ENCODE data around the gene NXPH4.

Gene NXPH4

GRCh38 chr12:57195611-57196371 lies 20.8 kb upstream of the NXPH4 start:
- TF ChIP-seq, protein P1, sequence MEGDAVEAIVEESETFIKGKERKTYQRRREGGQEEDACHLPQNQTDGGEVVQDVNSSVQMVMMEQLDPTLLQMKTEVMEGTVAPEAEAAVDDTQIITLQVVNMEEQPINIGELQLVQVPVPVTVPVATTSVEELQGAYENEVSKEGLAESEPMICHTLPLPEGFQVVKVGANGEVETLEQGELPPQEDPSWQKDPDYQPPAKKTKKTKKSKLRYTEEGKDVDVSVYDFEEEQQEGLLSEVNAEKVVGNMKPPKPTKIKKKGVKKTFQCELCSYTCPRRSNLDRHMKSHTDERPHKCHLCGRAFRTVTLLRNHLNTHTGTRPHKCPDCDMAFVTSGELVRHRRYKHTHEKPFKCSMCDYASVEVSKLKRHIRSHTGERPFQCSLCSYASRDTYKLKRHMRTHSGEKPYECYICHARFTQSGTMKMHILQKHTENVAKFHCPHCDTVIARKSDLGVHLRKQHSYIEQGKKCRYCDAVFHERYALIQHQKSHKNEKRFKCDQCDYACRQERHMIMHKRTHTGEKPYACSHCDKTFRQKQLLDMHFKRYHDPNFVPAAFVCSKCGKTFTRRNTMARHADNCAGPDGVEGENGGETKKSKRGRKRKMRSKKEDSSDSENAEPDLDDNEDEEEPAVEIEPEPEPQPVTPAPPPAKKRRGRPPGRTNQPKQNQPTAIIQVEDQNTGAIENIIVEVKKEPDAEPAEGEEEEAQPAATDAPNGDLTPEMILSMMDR (IDR thresholded peaks at IDR 0.05; ENCODE audit: control insufficient read depth, extremely low read depth, insufficient read depth) = no peak
- DNase-seq (ENCODE audit: low read depth) = no peak

GRCh38 chr12:57196439-57196838 lies 20.2 kb upstream of the NXPH4 start:
- DNase-seq (ENCODE audit: low read depth) = no peak
- TF ChIP-seq, protein P1 (IDR thresholded peaks at IDR 0.05; ENCODE audit: control insufficient read depth, extremely low read depth, insufficient read depth) = no peak
- no peak overlapping the region for H3K4me3 ChIP-seq (ENCODE audit: low read depth, low read length)

More at GRCh38 chr12:57195611-57196371, 20.8 kb upstream of the NXPH4 start:
- no peak overlapping the region for H3K4me3 ChIP-seq (ENCODE audit: low read depth, low read length)

- no peak overlapping the region for H3K4me3 ChIP-seq (ENCODE audit: low read depth, low read length)
- DNase-seq (ENCODE audit: low read depth) = no peak
- TF ChIP-seq, protein P1 (IDR thresholded peaks at IDR 0.05; ENCODE audit: control insufficient read depth, extremely low read depth, insufficient read depth) = no peak
Observed at GRCh38 chr12:57196956-57197355, 19.6 kb upstream of the NXPH4 start.

GRCh38 chr12:57198329-57198728 lies 18.3 kb upstream of the NXPH4 start:
- no peak for DNase-seq (ENCODE audit: low read depth)

DNA sequence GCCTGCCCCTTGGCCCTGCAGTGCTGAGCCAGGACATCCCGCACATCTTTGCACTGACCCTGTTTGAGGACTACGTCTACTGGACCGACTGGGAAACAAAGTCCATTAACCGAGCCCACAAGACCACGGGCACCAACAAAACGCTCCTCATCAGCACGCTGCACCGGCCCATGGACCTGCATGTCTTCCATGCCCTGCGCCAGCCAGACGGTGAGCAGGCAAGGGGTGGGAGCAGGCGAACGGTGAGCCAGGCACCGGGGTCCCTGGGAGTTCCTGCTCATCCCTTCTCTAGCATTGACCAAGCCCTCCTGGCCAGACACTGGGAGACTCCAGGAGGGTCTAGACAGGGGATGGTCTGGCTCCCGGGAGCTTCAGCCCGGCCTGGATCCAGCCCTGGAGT lies 17.4 kb upstream of the NXPH4 start:
- TF ChIP-seq, protein P1 (IDR thresholded peaks at IDR 0.05; ENCODE audit: control insufficient read depth, extremely low read depth, insufficient read depth) = no peak

More at GRCh38 chr12:57198329-57198728, 18.3 kb upstream of the NXPH4 start:
- TF ChIP-seq, protein P1 (IDR thresholded peaks at IDR 0.05; ENCODE audit: control insufficient read depth, extremely low read depth, insufficient read depth) = no peak
- no peak overlapping the region for H3K4me3 ChIP-seq (ENCODE audit: low read depth, low read length)

DNA sequence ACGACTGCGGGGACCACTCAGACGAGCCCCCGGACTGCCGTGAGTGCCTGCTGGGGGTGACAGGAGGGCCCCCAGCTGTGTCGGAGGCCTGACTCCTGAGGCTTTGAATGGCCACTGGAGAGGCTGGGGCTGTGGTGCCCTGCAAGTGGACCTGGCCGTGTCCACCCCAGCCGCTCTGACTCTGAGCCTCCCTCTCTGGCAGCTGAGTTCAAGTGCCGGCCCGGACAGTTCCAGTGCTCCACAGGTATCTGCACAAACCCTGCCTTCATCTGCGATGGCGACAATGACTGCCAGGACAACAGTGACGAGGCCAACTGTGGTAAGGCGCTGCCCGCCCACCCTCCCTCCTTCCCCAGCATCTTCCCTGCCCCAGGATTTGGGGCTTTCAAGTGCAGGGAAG lies 16.1 kb upstream of the NXPH4 start:
- no peak for DNase-seq (ENCODE audit: low read depth)
- TF ChIP-seq, protein P1 (IDR thresholded peaks at IDR 0.05; ENCODE audit: control insufficient read depth, extremely low read depth, insufficient read depth) = no peak

More for the DNA sequence above, 17.4 kb upstream of the NXPH4 start:
- no peak for DNase-seq (ENCODE audit: low read depth)
- H3K4me3 ChIP-seq (ENCODE audit: low read depth, low read length) = no peak overlapping the region

GRCh38 chr12:57201219-57201618 lies 15.4 kb upstream of the NXPH4 start:
- H3K4me3 ChIP-seq (ENCODE audit: low read depth, low read length) = no peak overlapping the region
- TF ChIP-seq, protein P1 (IDR thresholded peaks at IDR 0.05; ENCODE audit: control insufficient read depth, extremely low read depth, insufficient read depth) = no peak
- no peak for DNase-seq (ENCODE audit: low read depth)

More for the DNA sequence above, 16.1 kb upstream of the NXPH4 start:
- H3K4me3 ChIP-seq (ENCODE audit: low read depth, low read length) = no peak overlapping the region

Measured in LNCaP clone FGC (cell line).